NCI-H524 treated with DMSO at 0.1 percent for 48 hours (cell line): Measurements from ENCODE around the gene GAS2.

Source experiments
- DNase-seq: peaks from one replicate; lab custom pipeline; 2025; lab: John Stamatoyannopoulos, UW

GAS2 gene

GRCh38 chr11:22674470-22675439 lies 8.3 kb downstream of the GAS2 start:
- no peak for DNase-seq

GRCh38 chr11:22677153-22677903 lies 10.9 kb downstream of the GAS2 start:
- no peak for DNase-seq

DNA sequence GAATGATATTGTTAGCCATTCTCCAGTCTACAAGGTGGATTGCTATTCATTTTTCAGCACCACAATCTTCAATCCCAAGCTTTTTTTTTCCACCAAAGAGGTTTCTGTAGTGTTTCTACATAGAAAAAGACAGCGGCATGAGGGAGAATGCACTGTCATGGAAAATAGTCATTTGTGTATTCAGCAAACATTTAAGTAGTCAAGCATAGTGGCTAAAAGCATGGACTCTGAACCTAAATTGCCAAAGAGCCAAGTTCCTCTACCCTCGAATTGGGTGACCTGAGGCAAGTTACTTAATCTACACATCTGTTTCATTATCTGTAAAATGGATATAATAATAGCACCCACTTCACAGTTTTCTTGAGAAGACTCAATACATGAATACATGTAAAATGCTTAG lies 14.2 kb downstream of the GAS2 start:
- DNase-seq: no peak

- no peak for DNase-seq
Measured at GRCh38 chr11:22681281-22681812, 14.9 kb downstream of the GAS2 start.

GRCh38 chr11:22684082-22684481 lies 17.7 kb downstream of the GAS2 start:
- no peak for DNase-seq

GRCh38 chr11:22685111-22685510 lies 18.7 kb downstream of the GAS2 start:
- DNase-seq: no peak

GRCh38 chr11:22688914-22689313 lies 22.5 kb downstream of the GAS2 start:
- no peak for DNase-seq

- DNase-seq: no peak
Measured at GRCh38 chr11:22690257-22690656, 23.8 kb downstream of the GAS2 start.

DNA sequence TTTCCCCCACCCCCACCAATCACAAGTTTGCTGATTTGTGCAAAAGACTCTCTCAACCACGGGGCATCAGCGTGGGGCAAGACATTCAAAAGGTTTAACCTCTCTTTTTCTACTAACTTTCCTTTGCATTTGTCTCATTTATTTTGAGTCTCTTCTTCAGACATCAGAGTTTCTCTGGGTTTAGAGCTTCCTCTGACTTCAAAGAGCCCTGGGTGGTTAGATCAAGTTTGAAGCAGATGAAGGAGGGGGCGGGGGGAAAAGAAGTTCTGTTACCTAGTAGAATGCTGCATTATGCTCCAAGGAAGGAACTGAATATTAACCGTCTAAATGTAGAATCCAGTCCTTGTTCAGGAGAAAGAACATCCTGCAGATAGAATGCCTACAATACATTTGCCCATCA lies 24.5 kb downstream of the GAS2 start:
- no peak for DNase-seq

- no peak for DNase-seq
Measured at GRCh38 chr11:22699388-22699787, 33.0 kb downstream of the GAS2 start.

DNA sequence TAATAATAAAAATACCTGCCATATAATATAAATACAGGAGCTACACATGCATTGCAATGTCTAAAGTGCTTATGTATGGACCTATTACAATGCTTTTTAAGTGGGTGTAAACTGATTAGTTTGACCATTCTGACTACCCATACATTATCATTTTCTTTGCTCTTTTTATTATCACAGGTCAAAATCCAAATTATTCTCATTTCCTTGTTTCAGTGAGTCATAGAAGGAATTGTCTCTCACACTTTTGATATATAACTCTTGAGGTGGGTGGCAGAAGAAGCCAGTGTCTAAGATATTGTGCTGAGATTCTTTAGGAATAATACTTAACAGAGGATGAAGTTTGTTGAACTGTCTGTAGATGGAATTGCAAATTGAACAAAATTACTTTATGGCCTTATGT lies 35.6 kb downstream of the GAS2 start:
- DNase-seq: no peak

DNA sequence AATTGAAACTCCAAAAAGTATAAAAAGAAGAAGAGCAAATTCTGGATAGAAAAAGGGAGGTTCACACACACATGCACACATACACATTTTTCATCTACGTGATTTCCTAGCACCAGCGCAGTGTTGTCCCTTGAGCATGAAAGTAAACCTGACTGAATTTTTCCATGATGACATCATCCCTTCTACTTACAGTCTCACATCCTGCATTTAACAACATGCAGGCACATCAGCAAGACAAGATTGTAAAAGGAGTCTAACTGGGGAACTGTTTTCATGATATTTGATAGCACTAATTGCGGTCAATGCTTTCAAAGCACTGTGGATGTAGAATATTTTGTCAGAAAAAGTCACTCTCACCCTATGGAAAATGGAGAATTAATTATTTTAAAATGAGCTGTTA lies 36.6 kb downstream of the GAS2 start:
- no peak for DNase-seq

DNA sequence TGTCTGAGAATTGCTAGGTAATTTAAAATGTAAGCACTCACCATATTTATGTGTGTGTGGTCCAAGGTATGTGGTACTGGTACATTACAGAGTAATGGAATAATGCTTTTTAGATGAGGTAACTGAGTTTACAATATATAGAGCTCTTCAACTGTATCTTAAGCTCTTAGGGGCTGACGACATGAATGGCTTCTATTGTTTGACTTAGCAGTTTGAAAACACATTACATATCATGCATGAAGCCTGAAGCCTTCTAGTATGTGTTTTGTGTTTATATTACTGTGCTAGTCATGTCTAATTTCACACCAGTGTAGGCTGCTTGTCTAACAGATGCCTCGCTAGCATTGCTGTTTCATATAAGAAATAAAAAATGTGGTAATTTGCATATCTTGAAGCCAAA lies 37.2 kb downstream of the GAS2 start:
- no peak for DNase-seq

GRCh38 chr11:22707119-22707899 lies 40.9 kb downstream of the GAS2 start:
- no peak for DNase-seq

DNA sequence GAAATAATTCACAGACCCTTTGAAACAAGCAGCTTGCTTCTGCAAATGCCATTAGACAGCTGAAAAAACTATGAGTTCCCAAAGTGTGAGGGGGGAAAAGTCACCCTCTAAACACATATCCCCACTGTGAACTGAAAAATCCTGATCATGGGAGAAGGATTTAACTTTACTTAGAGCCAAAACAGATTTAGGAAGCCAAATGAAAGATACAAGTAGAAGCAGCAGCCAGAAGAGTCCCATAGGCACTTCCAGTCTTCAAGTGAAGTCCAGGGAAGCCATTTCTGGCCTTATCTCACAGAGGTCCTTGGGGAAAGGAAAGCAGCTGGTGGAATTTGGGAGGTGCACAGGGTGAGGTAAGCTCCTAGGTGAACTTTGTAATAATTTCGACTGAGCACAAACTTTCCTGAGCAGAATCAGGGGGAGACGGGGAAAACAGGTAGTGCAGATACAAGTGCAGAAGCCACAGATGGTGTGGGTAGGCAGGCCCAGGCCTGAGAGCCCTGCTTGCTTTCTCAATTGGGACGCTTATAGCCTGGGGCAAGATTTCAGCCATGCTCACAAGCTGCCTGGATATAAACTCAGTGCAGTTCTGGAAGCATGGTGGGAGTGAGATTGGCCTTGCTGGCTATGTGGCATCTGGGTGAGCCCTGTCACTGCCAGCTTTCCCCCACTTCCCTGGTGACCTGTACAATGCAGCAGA lies 44.8 kb downstream of the GAS2 start:
- no peak for DNase-seq

DNA sequence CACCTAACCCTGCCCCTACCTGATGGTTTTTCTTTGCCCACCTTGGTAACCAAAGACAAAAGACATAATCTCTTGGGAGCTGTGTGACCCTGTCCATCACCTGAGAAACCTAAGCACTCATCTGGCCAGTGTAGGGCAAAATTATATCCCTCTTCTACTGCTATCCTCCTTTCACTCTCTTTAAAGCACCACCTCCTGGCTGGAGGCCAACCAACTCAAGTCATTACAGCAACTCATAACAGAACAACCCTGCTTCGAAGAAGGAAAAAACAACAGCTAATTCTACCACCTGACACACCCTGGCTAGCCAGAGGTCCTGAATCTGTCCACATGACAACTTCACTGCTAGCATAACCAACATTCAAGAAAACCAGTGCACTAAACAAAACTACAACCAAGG lies 45.5 kb downstream of the GAS2 start:
- DNase-seq: no peak

DNA sequence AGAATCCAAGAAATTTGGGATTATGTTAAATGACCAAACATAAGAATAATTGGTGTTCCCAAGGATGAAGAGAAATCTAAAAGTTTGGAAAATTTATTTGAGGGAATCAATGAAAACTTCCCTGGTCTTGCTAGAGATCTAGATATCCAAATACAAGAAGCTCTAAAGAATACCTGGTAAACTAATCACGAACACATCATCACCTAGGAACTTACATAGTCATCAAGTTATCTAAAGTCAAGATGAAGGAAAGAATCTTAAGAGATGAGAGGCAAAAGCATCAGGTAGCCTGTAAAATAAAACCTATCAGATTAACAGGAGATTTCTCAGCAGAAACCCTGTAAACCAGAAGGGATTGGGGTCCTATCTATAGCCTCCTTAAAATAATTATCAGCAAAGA lies 46.9 kb downstream of the GAS2 start:
- DNase-seq: no peak

DNA sequence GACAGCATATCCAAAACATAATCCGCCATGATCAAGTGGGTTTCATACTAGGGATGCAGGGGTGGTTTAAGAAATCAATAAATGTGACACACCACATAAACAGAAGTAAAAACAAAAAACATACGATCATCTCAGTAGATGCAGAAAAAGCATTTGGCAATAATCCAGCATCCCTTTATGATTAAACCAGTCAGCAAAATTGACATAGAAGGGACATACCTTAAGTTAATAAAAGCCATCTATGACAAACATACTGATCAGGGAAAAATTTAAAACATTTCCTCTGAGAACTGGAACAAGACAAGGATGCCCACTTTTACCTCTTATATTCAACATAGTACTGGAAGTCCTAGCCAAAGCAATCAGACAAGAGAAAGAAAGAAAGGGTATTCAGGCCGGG lies 49.6 kb downstream of the GAS2 start:
- DNase-seq: no peak

- DNase-seq: no peak
Measured at GRCh38 chr11:22720457-22720856, 54.0 kb downstream of the GAS2 start.

DNA sequence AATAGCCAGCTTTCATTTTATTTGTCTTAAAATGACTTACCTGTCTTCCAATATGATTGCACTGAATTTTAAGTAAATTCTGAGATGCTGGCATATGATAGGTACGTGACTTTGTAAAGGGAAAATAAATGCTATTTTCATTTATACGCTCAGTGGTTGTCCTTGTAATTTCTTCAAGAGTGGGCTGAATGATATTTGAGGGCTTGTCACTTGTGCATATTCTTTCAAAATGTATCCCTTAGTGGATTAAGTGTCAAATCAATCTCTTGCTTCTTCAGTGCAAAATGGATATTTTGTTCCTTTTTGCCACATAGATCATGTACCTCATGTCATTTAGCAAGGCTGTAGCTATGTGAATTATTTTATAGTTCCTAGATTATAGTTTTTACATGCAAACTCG lies 56.9 kb downstream of the GAS2 start:
- no peak for DNase-seq

DNA sequence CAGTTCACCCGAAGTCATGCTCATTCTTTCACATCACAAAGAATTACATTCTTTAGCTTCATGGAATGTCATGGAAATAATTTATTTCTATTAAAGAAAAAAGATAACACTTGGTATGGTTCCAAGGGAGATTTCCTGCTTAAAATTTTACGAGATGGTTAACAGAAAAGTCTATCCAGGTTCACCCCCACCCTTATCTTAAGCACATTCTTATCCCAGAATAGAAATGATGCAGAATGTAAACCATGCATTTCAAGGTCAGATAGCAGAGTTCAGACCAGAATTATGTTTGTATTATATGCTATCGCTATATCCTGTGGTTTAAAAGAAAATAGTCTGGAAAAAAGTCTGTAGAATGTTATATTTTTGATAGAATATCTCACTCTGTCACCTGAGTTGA lies 58.7 kb downstream of the GAS2 start:
- DNase-seq: no peak
